ENCODE results near the gene APBB1IP. TPM values are rescaled to one million over a fixed set of nuclear protein-coding genes. Genes with fewer than 3 reads are reported as not detected.

The APBB1IP gene
- total RNA-seq, 3 donors from 2014 or later (not counting 1 experiment from before 2014, with no cell fraction given): 92.5 to 119 (median 100) TPM

- TF ChIP-seq, protein P1, sequence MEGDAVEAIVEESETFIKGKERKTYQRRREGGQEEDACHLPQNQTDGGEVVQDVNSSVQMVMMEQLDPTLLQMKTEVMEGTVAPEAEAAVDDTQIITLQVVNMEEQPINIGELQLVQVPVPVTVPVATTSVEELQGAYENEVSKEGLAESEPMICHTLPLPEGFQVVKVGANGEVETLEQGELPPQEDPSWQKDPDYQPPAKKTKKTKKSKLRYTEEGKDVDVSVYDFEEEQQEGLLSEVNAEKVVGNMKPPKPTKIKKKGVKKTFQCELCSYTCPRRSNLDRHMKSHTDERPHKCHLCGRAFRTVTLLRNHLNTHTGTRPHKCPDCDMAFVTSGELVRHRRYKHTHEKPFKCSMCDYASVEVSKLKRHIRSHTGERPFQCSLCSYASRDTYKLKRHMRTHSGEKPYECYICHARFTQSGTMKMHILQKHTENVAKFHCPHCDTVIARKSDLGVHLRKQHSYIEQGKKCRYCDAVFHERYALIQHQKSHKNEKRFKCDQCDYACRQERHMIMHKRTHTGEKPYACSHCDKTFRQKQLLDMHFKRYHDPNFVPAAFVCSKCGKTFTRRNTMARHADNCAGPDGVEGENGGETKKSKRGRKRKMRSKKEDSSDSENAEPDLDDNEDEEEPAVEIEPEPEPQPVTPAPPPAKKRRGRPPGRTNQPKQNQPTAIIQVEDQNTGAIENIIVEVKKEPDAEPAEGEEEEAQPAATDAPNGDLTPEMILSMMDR (IDR thresholded peaks at IDR 0.05): no peak
- no CpG with 5 or more reads among the region's 1 CpG for WGBS (ENCODE audit: insufficient coverage)
- H3K27ac Mint-ChIP-seq: peak overlapping the region; percentile 85 to 97
- intact Hi-C loops (cut with micrococcal nuclease): loop anchor here (10.0 kb wide), 1 partner anchor 715 kb away; the partner anchor contains the start of genes MASTL and YME1L1
- DNase-seq (no peak), ATAC-seq (no peak)
- H3K4me3 Mint-ChIP-seq: peak overlapping the region; percentile 97
- no peaks in the 10 kb centered on the region for H3K36me3 Mint-ChIP-seq
- Histone ChIP-seq H3K27ac (ENCODE audit: low read length) (peak overlapping the region; percentile 89), H3K4me3 (ENCODE audit: low read length) (peak overlapping the region; percentile 70), H3K27me3 (ENCODE audit: control insufficient read depth, insufficient read depth, low read length) (no peaks in the 10 kb centered on the region), H3K36me3 (ENCODE audit: control insufficient read depth, insufficient read depth, low read length) (no peaks in the 10 kb centered on the region), H3K9me3 (ENCODE audit: control insufficient read depth, insufficient read depth, low read length) (no peaks in the 10 kb centered on the region), H3K4me1 (ENCODE audit: control insufficient read depth, insufficient read depth, low read length) (peaks cover 24% of the 10 kb centered on the region)
- H3K4me1 Mint-ChIP-seq: peaks cover 65 to 72% of the 10 kb centered on the region in 2 donors
- H3K27me3 Mint-ChIP-seq (ENCODE audit: low read depth in 2 of 2): no peaks in the 10 kb centered on the region
- H3K9me3 Mint-ChIP-seq: peaks cover 0 to under 1% of the 10 kb centered on the region in 2 donors
Observed at GRCh38 chr10:26440088-26440470, 1.9 kb downstream of the APBB1IP start.

- Mint-ChIP-seq H3K36me3 (no peaks in the 10 kb centered on the region), H3K4me1 (peaks cover 70 to 76% of the 10 kb centered on the region in 2 donors), H3K4me3 (peak overlapping the region; percentile 81), H3K27ac (peak overlapping the region; percentile 85 to 97), H3K9me3 (peaks cover 0 to 2% of the 10 kb centered on the region in 2 donors), H3K27me3 (ENCODE audit: low read depth in 2 of 2) (no peaks in the 10 kb centered on the region)
- DNase-seq (peak in 1 of 2 donors; percentile 67), ATAC-seq (peak in 2 of 3 donors; percentile 16 to 19)
- TF ChIP-seq, protein P1 (IDR thresholded peaks at IDR 0.05): no peak
- Histone ChIP-seq H3K27me3 (ENCODE audit: control insufficient read depth, insufficient read depth, low read length) (no peaks in the 10 kb centered on the region), H3K36me3 (ENCODE audit: control insufficient read depth, insufficient read depth, low read length) (no peaks in the 10 kb centered on the region), H3K4me3 (ENCODE audit: low read length) (no peak overlapping the region), H3K9me3 (ENCODE audit: control insufficient read depth, insufficient read depth, low read length) (no peaks in the 10 kb centered on the region), H3K4me1 (ENCODE audit: control insufficient read depth, insufficient read depth, low read length) (peaks cover 33% of the 10 kb centered on the region), H3K27ac (ENCODE audit: low read length) (peak overlapping the region; percentile 68)
- 70% methylated on average over 7 of the region's 7 CpGs for WGBS (ENCODE audit: insufficient coverage)
- intact Hi-C loops (cut with micrococcal nuclease): loop anchor here (10.0 kb wide), 1 partner anchor 713 kb away; the partner anchor contains the start of genes MASTL and YME1L1
Observed at GRCh38 chr10:26441491-26442214, 3.5 kb downstream of the APBB1IP start.

DNA sequence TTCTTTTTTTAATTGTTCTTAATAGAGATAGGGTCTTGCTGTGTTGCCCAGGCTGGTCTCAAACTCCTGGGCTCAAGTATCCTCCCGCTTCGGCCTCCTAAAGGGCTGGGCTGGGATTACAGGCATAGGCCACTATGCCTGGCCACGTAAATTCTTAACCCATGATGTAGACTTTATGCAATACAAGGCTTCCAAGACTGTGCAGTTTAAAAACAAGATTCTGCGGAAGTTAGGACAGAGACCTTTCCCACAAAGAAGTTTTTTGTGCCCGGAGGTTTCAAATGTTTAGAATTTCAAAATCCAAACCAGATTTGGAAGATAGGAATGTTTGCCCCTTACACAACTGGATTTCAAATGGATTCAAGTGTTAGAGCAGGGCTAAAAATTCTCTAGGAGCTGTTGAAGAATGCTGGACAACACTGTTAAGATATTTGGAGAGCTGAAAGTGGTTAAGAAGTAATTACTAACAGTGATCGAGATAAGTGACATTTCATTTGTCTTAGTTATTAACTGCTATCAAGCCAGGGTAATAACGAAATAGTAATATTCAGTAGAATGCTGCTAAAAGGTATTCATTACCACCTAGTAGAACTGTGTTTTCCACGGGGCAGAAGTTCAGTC lies 7.4 kb downstream of the APBB1IP start:
- Histone ChIP-seq H3K4me3 (ENCODE audit: low read length) (no peak overlapping the region), H3K27ac (ENCODE audit: low read length) (peak overlapping the region; percentile 96), H3K36me3 (ENCODE audit: control insufficient read depth, insufficient read depth, low read length) (no peaks in the 10 kb centered on the region), H3K4me1 (ENCODE audit: control insufficient read depth, insufficient read depth, low read length) (peaks cover 46% of the 10 kb centered on the region), H3K27me3 (ENCODE audit: control insufficient read depth, insufficient read depth, low read length) (no peaks in the 10 kb centered on the region), H3K9me3 (ENCODE audit: control insufficient read depth, insufficient read depth, low read length) (no peaks in the 10 kb centered on the region)
- WGBS (ENCODE audit: insufficient coverage): 89% methylated on average over 6 of the region's 8 CpGs
- Mint-ChIP-seq H3K9me3 (peaks cover 0 to 4% of the 10 kb centered on the region in 2 donors), H3K36me3 (no peaks in the 10 kb centered on the region), H3K27ac (peak overlapping the region; percentile 95 to 97), H3K27me3 (ENCODE audit: low read depth in 2 of 2) (no peaks in the 10 kb centered on the region), H3K4me1 (peaks cover 79 to 84% of the 10 kb centered on the region in 2 donors), H3K4me3 (peak overlapping the region; percentile 59)
- intact Hi-C loops (cut with micrococcal nuclease): loop anchor here (10.0 kb wide), 1 partner anchor 709 kb away; the partner anchor contains the start of genes MASTL and YME1L1
- no peak for ATAC-seq
- no peak for DNase-seq
- TF ChIP-seq, protein P1 (IDR thresholded peaks at IDR 0.05): no peak

All from natural killer cell (primary cell).